Measurements from ENCODE around the gene TIAM1.

DNA sequence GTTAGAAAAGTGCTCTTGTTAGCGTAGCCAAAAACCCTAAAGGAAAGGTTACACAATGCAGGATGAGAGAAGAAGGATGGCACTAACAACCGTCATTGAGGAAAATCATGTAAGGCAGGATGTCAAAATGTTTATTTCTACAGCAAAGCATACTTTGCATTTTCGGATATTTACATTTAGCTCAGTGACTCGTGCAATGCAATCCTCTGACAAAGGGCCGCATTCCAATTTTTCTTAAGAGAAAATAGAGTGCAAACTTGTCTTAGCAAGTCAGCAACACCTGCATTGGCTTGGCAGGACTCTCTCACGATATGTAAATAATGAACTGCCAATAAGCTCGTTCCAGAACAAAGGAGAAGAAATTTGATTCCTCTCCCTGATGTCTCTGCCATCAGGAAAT lies 33.3 kb downstream of the TIAM1 start:
- TF ChIP-seq MYC (IDR thresholded peaks at IDR 0.05; ENCODE audit: low read depth, low read length) (no peak), POLR2A (IDR thresholded peaks at IDR 0.05; ENCODE audit: extremely low read depth, insufficient read length) (no peak)
- TF ChIP-seq, protein P1, sequence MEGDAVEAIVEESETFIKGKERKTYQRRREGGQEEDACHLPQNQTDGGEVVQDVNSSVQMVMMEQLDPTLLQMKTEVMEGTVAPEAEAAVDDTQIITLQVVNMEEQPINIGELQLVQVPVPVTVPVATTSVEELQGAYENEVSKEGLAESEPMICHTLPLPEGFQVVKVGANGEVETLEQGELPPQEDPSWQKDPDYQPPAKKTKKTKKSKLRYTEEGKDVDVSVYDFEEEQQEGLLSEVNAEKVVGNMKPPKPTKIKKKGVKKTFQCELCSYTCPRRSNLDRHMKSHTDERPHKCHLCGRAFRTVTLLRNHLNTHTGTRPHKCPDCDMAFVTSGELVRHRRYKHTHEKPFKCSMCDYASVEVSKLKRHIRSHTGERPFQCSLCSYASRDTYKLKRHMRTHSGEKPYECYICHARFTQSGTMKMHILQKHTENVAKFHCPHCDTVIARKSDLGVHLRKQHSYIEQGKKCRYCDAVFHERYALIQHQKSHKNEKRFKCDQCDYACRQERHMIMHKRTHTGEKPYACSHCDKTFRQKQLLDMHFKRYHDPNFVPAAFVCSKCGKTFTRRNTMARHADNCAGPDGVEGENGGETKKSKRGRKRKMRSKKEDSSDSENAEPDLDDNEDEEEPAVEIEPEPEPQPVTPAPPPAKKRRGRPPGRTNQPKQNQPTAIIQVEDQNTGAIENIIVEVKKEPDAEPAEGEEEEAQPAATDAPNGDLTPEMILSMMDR (IDR thresholded peaks at IDR 0.05; ENCODE audit: low read depth, low read length): no peak
- TF ChIP-seq, protein P2, sequence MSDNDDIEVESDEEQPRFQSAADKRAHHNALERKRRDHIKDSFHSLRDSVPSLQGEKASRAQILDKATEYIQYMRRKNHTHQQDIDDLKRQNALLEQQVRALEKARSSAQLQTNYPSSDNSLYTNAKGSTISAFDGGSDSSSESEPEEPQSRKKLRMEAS (IDR thresholded peaks at IDR 0.05; ENCODE audit: low read depth, low read length): no peak
